ENCODE measurements around the gene XRCC5.
A peak's percentile ranks its signal among the peaks of the same experiment; 100 is the strongest.
"Not testable (repeated sequence)": the region's sequence is repeated elsewhere in the genome, so short reads cannot be mapped to it uniquely, and the experiment has no call there.

Gene XRCC5

DNA sequence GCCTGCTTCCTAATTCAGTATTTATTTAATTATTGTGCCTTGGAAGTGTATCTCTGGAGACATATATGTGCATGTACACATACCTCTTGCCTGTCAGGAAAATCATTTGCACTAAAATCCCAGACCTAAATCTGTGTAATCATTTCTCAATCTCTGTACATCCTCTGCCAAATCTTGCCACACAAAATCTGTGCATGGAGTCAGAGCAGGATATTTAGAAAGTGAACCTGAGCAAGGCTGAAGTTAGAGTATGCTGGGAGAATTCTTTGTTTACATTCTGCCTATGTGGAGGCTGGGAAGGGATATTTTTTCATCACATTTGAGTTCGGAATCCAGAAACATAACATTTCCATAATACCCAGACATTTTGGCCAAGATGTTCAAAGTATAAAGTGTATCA lies 9.3 kb downstream of the XRCC5 start:
- no peak for DNase-seq (ENCODE audit: low spot score)

DNA sequence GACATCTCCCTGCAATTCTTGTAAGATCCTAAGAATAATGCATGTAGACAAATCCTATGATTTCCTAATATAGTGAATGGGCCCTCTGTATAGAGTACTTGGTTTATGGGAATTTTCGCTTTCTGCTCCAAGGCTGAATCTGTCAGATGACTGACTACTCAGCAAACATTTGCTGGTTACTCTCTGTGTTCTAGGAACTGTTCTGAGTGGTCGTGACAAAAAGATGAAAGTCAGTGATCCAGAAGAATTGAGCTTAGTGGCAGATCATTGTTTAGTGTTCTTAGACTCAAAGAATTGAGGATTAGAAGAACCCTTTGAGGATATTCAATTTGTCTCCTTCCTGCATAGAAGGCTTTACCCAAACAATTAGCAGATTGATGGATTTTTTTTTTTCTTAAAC lies 10.0 kb downstream of the XRCC5 start:
- no peak for DNase-seq (ENCODE audit: low spot score)

DNA sequence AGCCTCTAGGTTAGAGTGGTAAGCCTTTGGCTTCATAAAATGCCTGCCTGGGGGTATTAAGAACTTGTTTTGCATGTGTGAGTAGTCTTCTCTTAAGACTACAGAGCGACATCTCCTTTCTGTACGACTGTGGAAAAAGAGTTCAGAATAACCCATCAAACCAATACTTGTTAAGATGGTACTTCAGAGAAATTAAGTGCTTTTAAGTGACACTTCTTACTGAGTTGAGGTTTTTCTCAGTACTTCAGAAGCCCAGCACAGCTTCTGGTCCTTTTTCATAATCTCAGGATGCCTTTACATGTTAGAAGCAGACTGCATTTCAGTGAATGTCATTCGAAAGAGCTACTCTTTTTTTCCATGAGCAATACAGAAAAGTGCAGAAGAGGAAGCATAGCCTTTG lies 10.8 kb downstream of the XRCC5 start:
- no peak for DNase-seq (ENCODE audit: low spot score)

DNA sequence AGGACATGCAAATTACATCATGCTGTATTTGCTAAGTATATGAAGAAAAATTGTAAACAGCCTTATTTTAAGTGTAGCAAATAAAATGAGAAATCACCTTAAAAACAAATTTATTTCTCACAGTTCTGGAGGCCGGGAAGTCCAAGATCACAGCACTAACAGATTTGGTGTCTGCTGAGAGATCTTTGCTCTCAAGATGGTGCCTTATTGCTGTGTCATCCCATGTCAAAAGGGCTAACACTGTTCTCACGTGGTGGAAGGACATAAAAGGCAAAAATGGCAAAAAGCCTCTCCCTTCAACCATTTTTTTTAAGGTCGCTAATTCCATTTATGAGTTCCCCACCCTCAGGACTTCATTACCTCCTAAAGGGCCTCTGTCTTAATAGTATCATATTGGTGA lies 12.1 kb downstream of the XRCC5 start:
- no peak for DNase-seq (ENCODE audit: low spot score)

DNA sequence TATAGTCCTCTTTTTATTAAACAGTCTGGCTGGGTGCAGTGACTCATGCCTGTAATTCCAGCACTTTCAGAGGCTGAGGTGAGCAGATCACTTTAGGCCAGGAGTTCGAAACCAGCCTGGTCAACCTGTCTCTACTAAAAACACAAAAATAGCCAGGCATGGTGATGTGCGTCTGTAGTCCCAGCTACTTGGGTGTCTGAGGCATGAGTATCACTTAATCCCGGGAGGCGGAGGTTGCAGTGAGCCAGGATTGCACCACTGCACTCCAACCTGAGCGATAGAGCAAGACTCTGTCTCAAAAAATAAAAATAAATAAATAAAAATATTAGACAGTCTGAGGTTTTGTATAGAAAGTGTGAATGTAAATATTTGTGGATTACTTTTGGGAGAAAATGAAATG lies 17.8 kb downstream of the XRCC5 start:
- no peak for DNase-seq (ENCODE audit: low spot score)

GRCh38 chr2:216130346-216130971 lies 21.3 kb downstream of the XRCC5 start:
- DNase-seq (ENCODE audit: low spot score): no peak

DNA sequence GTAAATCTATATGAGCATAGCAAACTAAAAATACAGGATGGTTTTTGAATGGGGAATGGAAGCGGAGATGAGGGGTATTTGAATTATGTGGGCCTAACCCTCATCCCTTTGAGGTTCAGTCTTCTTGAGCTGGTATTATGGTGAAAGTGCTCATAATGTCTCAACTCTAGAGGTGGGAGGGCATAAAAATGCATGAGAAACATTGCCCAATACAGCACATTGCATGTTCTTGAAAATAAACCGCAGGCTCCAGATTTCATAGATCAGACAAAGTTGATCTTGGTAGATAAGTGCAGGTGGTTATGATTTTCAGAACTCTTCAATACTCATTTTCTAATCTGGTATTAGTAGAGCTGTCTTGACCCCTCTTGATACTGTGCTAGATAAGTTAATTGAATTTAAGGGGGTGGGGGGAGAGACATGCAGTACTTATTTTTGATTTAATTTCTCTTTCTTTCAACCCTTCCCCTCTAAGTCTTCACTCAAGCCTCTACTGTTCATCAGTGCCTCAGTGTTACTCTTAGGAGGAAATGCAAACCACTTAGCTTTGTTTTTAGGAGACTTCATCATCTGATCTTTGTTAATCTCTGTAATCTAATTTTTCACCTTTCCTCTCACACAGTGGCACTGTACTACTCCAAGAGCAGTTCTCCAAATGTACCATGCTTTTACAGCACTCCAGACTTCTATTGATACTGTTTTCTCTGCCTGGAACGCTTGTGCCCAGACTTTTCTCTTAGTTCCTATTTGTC lies 22.2 kb downstream of the XRCC5 start:
- DNase-seq (ENCODE audit: low spot score): no peak

GRCh38 chr2:216132585-216132984 lies 23.4 kb downstream of the XRCC5 start:
- DNase-seq (ENCODE audit: low spot score): no peak

- DNase-seq (ENCODE audit: low spot score): no peak
Measured at GRCh38 chr2:216133397-216133796, 24.2 kb downstream of the XRCC5 start.

GRCh38 chr2:216134958-216135541 lies 25.9 kb downstream of the XRCC5 start:
- no peak for DNase-seq (ENCODE audit: low spot score)

- peak; percentile 63 for DNase-seq (ENCODE audit: low spot score)
Measured at GRCh38 chr2:216139884-216140283, 30.7 kb downstream of the XRCC5 start.

DNA sequence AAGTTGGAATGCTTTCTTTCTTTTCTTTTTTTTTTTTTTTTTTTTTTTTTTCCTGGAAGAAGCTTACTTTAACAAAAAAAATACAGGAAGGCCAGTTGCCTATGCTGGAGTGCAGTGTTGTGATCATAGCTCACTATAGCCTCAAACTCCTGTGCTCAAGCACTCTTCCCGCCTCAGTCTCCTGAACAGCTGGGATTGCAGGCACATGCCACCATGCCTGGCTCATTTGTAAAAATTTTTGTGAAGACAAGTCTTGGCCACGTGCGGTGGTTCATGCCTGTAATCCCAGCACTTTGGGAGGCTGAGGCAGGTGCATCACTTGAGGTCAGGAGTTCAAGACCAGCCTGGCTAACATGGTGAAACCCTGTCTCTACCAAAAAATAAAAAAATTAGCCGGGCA lies 32.4 kb downstream of the XRCC5 start:
- not testable (repeated sequence) for DNase-seq (ENCODE audit: low spot score)

DNA sequence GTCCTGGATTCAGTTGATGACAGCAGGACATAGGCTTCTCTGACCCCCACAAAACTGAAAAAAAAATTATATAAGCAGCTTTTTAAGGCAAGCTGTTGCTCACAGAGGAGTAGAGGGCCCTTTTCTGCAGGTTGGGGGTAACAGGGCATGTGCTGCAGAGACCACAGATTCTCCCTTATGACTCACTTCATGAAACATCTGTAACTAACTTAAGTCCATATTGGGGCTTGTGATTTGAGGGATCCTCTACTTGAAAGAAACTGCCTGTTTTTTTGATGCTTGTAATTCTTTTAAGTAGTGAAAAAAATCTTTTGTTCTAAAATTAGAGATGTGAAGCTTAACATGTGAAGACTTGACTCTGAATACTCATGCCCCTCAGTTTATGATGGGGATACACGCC lies 33.4 kb downstream of the XRCC5 start:
- no peak for DNase-seq (ENCODE audit: low spot score)

- no peak for DNase-seq (ENCODE audit: low spot score)
Measured at GRCh38 chr2:216144372-216144771, 35.2 kb downstream of the XRCC5 start.

- DNase-seq (ENCODE audit: low spot score): no peak
Measured at GRCh38 chr2:216144857-216145256, 35.7 kb downstream of the XRCC5 start.

GRCh38 chr2:216146573-216146972 lies 37.4 kb downstream of the XRCC5 start:
- DNase-seq (ENCODE audit: low spot score): no peak

DNA sequence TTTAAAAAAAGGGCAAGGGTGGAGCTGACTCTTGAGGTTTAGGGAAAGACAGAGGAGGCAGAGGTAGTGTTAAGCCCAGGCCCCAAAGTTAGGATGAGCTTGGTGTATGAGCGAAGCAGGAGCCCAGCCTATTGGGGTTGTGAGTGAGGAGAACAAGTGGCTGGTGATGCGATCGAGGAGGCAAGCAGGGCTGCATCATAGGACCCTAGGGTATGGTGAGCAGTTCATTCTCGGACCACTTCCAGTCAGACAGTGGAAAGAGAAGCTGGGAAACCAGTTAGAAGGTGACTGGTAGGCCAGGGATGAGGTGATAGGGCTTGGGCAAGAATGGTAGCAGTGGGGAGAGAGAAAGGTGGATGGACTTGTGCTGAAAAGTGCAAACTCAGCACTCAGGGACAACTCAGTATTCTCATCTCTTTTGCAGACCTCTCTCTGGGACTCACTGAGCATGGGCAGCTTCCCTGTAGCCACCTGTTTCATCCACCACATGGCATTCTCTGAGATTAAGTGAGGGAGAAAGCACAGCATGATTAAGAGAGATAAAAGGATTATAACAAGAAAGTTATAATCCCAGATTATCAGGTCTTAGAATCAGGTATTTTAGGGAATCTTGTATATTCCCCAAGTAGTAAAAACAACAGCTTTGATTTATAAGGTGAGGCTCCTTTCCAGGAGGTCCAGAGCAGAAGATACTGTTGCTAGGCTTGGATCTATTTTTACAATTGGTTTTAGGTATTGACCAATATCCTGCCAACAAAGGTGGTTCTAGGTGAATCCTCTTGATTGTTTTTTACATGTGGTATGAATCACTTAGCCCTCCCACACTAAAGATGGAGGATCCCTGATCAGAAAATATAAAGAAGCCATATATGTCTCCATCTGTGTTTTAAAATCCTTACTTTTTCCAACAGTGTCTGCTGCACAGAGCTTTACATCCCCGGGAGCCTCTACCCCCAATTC lies 38.3 kb downstream of the XRCC5 start:
- no peak for DNase-seq (ENCODE audit: low spot score)

GRCh38 chr2:216148983-216149382 lies 39.8 kb downstream of the XRCC5 start:
- DNase-seq (ENCODE audit: low spot score): no peak

DNA sequence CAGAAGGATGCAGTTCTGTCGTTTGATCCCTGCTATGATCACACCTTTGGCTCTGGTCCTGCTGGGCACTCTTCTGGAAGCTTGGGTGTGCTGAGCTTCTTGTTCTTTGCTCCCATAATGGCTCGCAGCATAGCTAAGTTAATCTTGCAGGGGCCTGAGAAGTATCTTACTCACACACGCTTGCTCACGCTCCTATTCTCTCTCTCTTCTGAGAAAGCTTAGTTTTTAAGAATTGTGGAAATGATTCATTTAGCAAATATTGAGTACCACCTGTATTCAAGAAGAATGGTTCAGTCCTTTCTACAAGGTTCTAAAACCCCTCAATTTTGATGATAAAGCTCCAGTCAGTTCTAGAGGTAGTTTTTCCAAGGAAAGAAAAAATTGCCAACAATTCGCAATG lies 40.6 kb downstream of the XRCC5 start:
- no peak for DNase-seq (ENCODE audit: low spot score)

- no peak for DNase-seq (ENCODE audit: low spot score)
Measured at GRCh38 chr2:216151313-216152025, 42.3 kb downstream of the XRCC5 start.

DNA sequence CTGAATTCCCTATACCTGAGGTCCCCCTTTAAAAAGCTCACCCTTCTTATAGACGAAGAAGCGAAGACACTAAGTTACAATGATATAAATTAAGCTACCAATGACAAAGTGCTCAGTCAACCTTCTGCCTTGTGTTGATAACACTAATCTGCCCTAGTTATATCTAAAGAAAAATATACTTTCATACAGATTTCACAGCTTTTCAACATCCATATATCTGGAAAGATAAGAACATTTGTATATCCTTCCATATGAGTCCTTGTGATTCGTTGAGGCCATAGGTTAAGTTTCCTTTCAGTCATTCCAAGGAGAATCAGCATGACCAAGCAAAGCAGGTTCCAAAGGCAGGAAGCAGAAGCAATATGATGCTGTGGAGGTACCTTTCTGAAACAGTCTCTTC lies 46.8 kb downstream of the XRCC5 start:
- no peak for DNase-seq (ENCODE audit: low spot score)

- no peak for DNase-seq (ENCODE audit: low spot score)
Measured at GRCh38 chr2:216156822-216157221, 47.7 kb downstream of the XRCC5 start.

All from iPS-NIHi11 (cell line).